Measurements from ENCODE around the gene BATF.

BATF gene

GRCh38 chr14:75554482-75554881 is 32.2 kb downstream of the BATF start:
- DNase-seq (ENCODE audit: low read depth, low spot score): no peak
- TF ChIP-seq CTCF (IDR thresholded peaks at IDR 0.05; ENCODE audit: low read depth, low read length): no peak
- H3K4me3 ChIP-seq (ENCODE audit: low read depth, low read length): no peak overlapping the region
- in situ Hi-C loops (cut with HindIII; ENCODE audit: low sequenced_read_pairs): no loop called here

DNA sequence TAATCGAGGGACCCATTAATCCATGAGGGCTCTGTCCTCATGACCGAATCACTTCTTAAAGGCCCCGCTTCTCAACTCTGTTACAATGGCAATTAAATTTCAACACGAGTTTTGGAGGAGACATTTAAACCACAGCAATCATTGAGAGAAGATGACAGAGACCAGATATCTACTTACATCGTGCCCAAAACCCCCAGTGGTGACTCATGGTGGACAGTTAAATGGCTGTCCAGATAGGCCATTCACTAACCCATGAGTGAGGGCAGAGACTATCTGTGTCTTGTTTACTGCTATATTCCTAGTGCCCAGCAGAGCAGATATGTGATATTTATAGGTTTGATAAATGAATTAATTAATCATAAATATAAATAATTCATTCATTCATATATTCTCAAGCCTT is 36.2 kb downstream of the BATF start:
- no peak for DNase-seq (ENCODE audit: low read depth, low spot score)
- no peak for TF ChIP-seq CTCF (IDR thresholded peaks at IDR 0.05; ENCODE audit: low read depth, low read length)
- no peak overlapping the region for H3K4me3 ChIP-seq (ENCODE audit: low read depth, low read length)
- in situ Hi-C loops (cut with HindIII; ENCODE audit: low sequenced_read_pairs): no loop called here

DNA sequence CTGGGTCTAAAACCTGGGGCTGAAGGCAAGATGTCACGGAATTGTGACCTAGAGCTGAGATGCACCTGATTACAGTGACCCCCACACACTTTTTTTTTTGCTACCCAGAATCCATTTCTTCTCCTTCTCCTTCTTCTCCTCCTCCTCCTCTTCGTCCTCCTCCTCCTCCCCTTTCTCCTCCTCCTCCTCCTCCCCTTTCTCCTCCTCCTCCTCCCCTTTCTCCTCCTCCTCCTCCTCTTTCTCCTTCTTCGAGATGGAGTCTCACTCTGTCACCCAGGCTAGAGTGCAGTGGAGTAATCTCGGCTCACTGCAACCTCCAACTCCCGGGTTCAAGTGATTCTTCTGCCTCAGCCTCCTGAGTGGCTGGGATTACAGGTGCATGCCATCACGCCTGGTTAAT is 36.8 kb downstream of the BATF start:
- DNase-seq (ENCODE audit: low read depth, low spot score): no peak
- in situ Hi-C loops (cut with HindIII; ENCODE audit: low sequenced_read_pairs): no loop called here
- no peak for TF ChIP-seq CTCF (IDR thresholded peaks at IDR 0.05; ENCODE audit: low read depth, low read length)
- no peak overlapping the region for H3K4me3 ChIP-seq (ENCODE audit: low read depth, low read length)

GRCh38 chr14:75559451-75560222 is 37.4 kb downstream of the BATF start:
- peak; percentile 28 for DNase-seq (ENCODE audit: low read depth, low spot score)
- in situ Hi-C loops (cut with HindIII; ENCODE audit: low sequenced_read_pairs): no loop called here
- TF ChIP-seq CTCF (IDR thresholded peaks at IDR 0.05; ENCODE audit: low read depth, low read length): no peak
- H3K4me3 ChIP-seq (ENCODE audit: low read depth, low read length): no peak overlapping the region

GRCh38 chr14:75561013-75561432 is 38.8 kb downstream of the BATF start:
- in situ Hi-C loops (cut with HindIII; ENCODE audit: low sequenced_read_pairs): no loop called here
- H3K4me3 ChIP-seq (ENCODE audit: low read depth, low read length): no peak overlapping the region
- DNase-seq (ENCODE audit: low read depth, low spot score): peak; percentile 65
- peak; percentile 92 for TF ChIP-seq CTCF (IDR thresholded peaks at IDR 0.05; ENCODE audit: low read depth, low read length)

DNA sequence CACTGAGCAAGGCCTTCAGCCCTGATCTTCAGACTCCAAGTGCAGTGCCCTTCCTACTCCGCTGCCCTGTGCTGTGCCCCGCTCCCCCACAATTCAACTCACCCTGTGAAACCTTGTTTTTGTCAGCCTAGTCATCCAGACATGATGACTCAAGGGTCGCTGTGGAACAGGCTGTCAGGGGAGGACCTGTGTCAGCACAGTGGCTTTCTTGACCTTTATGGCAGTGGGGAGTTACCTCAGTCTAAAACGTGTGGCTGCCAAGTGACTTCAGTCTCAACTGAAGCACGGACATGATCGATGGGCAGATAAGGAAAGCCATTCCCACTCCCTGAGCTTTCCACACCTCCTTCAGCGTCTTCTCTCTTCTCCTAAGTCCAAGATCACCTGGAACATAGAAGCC is 39.8 kb downstream of the BATF start:
- in situ Hi-C loops (cut with HindIII; ENCODE audit: low sequenced_read_pairs): no loop called here
- no peak for DNase-seq (ENCODE audit: low read depth, low spot score)

More for the DNA sequence above, 39.8 kb downstream of the BATF start:
- H3K4me3 ChIP-seq (ENCODE audit: low read depth, low read length): no peak overlapping the region
- no peak for TF ChIP-seq CTCF (IDR thresholded peaks at IDR 0.05; ENCODE audit: low read depth, low read length)

Measured in astrocyte of the spinal cord (primary cell).